Measurements from ENCODE around the gene CACHD1. TPM values are rescaled to one million over a fixed set of nuclear protein-coding genes. Genes with fewer than 3 reads are reported as not detected.

Gene CACHD1
- total and polyA plus RNA-seq, 2 of the 4 experiments (the other 2 are of a cell fraction) = 2.9 to 5.9 TPM

DNA sequence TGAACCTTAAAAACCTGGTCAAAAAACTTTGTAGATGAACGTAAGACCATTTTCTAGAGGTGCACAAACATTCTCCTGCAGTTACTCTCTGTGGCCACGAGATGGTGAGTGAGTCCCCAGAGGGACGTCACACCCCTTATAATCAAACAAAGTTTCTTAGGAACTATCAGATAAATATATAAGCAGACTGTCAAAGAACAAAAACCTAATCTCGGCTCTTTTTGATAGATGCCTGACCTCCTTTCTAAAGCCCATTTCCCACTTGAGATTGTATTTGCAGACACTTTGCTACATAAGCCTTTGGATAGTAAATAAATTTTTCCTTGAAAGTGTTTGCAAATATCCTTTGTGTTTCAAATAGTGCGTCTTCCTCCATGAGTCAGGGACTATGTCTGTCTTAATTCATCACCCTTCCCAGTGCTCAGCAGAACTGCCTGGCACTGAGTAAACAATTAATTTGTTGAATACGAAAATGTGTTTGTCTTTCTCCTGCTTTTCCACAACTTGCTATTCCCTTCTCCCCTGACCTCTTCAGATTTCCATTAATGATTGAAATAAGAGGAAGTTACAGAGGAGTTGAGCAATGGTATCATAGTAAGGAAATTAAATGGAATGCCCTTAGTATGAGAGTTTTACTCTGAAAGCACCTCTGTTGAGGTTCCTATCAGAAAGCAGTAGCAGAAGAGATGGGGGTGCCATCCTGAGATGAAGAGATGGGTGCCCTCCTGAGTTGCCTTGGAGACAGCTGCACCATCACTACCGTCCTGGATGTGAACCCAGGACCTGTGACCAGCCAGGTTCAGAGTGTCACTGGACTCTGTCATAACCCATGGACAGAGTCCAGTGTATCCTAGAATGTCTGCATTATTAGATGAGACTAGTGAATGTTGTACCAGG is 217.1 kb downstream of the CACHD1 start:
- Histone ChIP-seq H3K9me1 (ENCODE audit: insufficient read depth, low read length) (peaks cover 14% of the 10 kb centered on the region; the same call in 1 of the 2 replicates), H3K79me1 (ENCODE audit: low read depth in 1 of 2, low read length in 2 of 2) (no peaks in the 10 kb centered on the region), H3K14ac (replicated peaks; ENCODE audit: low read depth, low read length) (no peak overlapping the region), H3K27ac (ENCODE audit: insufficient read depth, low read length) (no peak overlapping the region), H3K27me3 (ENCODE audit: control insufficient read depth, insufficient read depth, low read length) (no peaks in the 10 kb centered on the region), H4K91ac (ENCODE audit: insufficient read depth, low read depth, low read length) (peak overlapping the region; percentile 44; the same call in 1 of the 2 replicates), H4K20me1 (ENCODE audit: insufficient read depth, low read length) (no peaks in the 10 kb centered on the region), H4K8ac (ENCODE audit: low read depth in 2 of 2, low read length in 2 of 2) (peak overlapping the region in 1 of 2 experiments; percentile 39; a peak in 2 of 4 replicates), H3K9ac (ENCODE audit: low read depth, low read length) (no peak overlapping the region), H3K4ac (ENCODE audit: low read depth, low read length) (no peak overlapping the region; the same call in 1 of the 2 replicates), H3K56ac (ENCODE audit: extremely low read depth, insufficient read depth, low read length) (no peak overlapping the region), H2AK5ac (ENCODE audit: low read depth, low read length) (no peak overlapping the region; the same call in 1 of the 2 replicates), H2BK5ac (ENCODE audit: low read depth, low read length, poor library complexity, severe bottlenecking) (peak overlapping the region; percentile 40), H3K4me1 (ENCODE audit: control insufficient read depth, insufficient read depth, low read length) (peaks cover 12% of the 10 kb centered on the region), H3K4me2 (ENCODE audit: low read depth, low read length) (peak overlapping the region; percentile 60), H2BK20ac (ENCODE audit: low read depth, low read length) (0 out of 2 replicates have a peak overlapping the region, but pooled peaks have one; percentile 57), H3K9me3 (ENCODE audit: control insufficient read depth, insufficient read depth, low read length) (no peaks in the 10 kb centered on the region), H2BK15ac (ENCODE audit: low read depth, low read length) (no peak overlapping the region), H2BK120ac (ENCODE audit: low read depth, low read length) (peak overlapping the region; percentile 22; the same call in 1 of the 2 replicates), H4K5ac (ENCODE audit: low read depth, low read length) (no peak overlapping the region), H3K18ac (ENCODE audit: low read depth, low read length) (no peak overlapping the region), H3K23ac (ENCODE audit: low read depth, low read length) (no peak overlapping the region), H3K4me3 (ENCODE audit: insufficient read depth, low read depth, low read length) (no peak overlapping the region), H3K36me3 (ENCODE audit: control insufficient read depth, insufficient read depth, low read length) (no peaks in the 10 kb centered on the region), H2AFZ (replicated peaks; ENCODE audit: low read length, poor library complexity) (no peak overlapping the region), H2AK9ac (replicated peaks; ENCODE audit: low read depth, low read length, poor library complexity) (no peak overlapping the region)
- peak; percentile 65 for DNase-seq
- ChIA-PET POLR2A (ENCODE audit: unreplicated experiment) (no interaction called here), CTCF (no interaction called here)
- intact Hi-C loops (cut with micrococcal nuclease) = loop anchor here (1.0 to 5.0 kb wide), 4 partner anchors 58 to 1000 kb away; partner anchors contain the start of gene RAVER2
- in situ Hi-C loops (cut with MboI; ENCODE audit: low sequenced_read_pairs) = no loop called here
- peak; percentile 84 for TF ChIP-seq SMC3 (IDR thresholded peaks at IDR 0.05; ENCODE audit: low read depth, low read length)
- TF ChIP-seq, protein P1, sequence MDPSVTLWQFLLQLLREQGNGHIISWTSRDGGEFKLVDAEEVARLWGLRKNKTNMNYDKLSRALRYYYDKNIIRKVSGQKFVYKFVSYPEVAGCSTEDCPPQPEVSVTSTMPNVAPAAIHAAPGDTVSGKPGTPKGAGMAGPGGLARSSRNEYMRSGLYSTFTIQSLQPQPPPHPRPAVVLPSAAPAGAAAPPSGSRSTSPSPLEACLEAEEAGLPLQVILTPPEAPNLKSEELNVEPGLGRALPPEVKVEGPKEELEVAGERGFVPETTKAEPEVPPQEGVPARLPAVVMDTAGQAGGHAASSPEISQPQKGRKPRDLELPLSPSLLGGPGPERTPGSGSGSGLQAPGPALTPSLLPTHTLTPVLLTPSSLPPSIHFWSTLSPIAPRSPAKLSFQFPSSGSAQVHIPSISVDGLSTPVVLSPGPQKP (IDR thresholded peaks at IDR 0.05; ENCODE audit: borderline replicate concordance, low read depth, low read length) = no peak
- TF ChIP-seq, protein P2, sequence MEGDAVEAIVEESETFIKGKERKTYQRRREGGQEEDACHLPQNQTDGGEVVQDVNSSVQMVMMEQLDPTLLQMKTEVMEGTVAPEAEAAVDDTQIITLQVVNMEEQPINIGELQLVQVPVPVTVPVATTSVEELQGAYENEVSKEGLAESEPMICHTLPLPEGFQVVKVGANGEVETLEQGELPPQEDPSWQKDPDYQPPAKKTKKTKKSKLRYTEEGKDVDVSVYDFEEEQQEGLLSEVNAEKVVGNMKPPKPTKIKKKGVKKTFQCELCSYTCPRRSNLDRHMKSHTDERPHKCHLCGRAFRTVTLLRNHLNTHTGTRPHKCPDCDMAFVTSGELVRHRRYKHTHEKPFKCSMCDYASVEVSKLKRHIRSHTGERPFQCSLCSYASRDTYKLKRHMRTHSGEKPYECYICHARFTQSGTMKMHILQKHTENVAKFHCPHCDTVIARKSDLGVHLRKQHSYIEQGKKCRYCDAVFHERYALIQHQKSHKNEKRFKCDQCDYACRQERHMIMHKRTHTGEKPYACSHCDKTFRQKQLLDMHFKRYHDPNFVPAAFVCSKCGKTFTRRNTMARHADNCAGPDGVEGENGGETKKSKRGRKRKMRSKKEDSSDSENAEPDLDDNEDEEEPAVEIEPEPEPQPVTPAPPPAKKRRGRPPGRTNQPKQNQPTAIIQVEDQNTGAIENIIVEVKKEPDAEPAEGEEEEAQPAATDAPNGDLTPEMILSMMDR (conservative IDR thresholded peaks at IDR 0.05; ENCODE audit: low read depth, low read length) = peak; percentile 84
- TF ChIP-seq RAD21 (IDR thresholded peaks at IDR 0.05; ENCODE audit: low read length) = peak; percentile 69
- dilution Hi-C loops (cut with HindIII; ENCODE audit: low sequenced_read_pairs, unreplicated experiment) = no loop called here
- 75% methylated on average over 1 of the region's 7 CpGs; no CpG with 5 or more reads in 1 of the 2 experiments for WGBS, 2 experiments (ENCODE audit: extremely low coverage in 2 of 2, insufficient read length in 1 of 2)
- peak; percentile 87 for ATAC-seq (ENCODE audit: low read depth)
- BruUV-seq (replicated peaks) = no TSS peak
